Measurements from ENCODE around the gene SRGAP3.

DNA sequence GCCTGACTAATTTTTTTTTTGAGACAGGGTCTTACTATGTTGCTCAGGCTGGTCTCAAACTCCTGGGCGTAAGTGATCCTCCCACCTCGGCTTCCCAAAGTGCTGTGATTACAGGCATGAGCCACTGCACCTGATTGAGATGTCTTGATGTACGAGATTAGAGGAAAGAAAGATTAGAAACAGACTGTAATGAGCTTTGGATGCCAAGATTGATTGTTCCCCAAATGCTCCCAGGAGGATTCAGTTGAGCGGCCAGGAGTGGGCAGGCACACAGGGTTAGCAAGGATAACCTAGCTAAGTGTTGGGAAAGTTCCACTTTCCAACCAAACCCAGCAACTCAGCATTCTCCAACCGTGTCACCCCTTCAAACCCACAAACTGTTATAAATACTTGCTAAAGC, 63.7 kb downstream of the SRGAP3 start:
- TF ChIP-seq EP300 (IDR thresholded peaks at IDR 0.05; ENCODE audit: borderline replicate concordance) (no peak), FOXM1 (IDR thresholded peaks at IDR 0.05; ENCODE audit: borderline replicate concordance, low read depth) (no peak), EGR1 (IDR thresholded peaks at IDR 0.05) (no peak), CEBPB (IDR thresholded peaks at IDR 0.05) (no peak), MAX (IDR thresholded peaks at IDR 0.05) (no peak), TAF1 (IDR thresholded peaks at IDR 0.05; ENCODE audit: low read depth) (no peak)
